K562 (cell line): Measurements from ENCODE around the gene CLCN6. TPM values are rescaled to one million over a fixed set of nuclear protein-coding genes. Genes with fewer than 3 reads are reported as not detected.

ENCODE experiments used
- CXXC5 ChIP-seq: fragments of 250-450 bp; sonication (Bioruptor Pico); IDR thresholded peaks from 2 replicates; pipeline ENCODE4 v1.8.0; 2022; ENCODE audit warnings: inconsistent platforms, mild to moderate bottlenecking, moderate library complexity
- FOXP1 ChIP-seq: sonication (generic); formaldehyde crosslinking; IDR thresholded peaks from 2 replicates; pipeline ENCODE4 v1.8.0; 2022; ENCODE audit warnings: mild to moderate bottlenecking, missing genetic modification reagents
- GATAD2A ChIP-seq: fragments of 450-650 bp; IDR thresholded peaks from 2 replicates; pipeline ENCODE4 v1.6.1; 2017
- IRF1 ChIP-seq: sonication (generic); formaldehyde crosslinking; IDR thresholded peaks from 2 replicates; pipeline ENCODE4 v1.8.0; 2022; ENCODE audit warnings: missing genetic modification reagents, mild to moderate bottlenecking, borderline replicate concordance
- KLF16 ChIP-seq: IDR thresholded peaks from 2 replicates; pipeline ENCODE4 v1.6.1; 2016; ENCODE audit warnings: antibody characterized with exemption
- NFXL1 ChIP-seq: fragments of 450-650 bp; formaldehyde crosslinking; IDR thresholded peaks from 2 replicates; pipeline ENCODE4 v1.4.0; 2021; ENCODE audit warnings: mild to moderate bottlenecking
- RBM15 ChIP-seq: fragments of 200-400 bp; formaldehyde crosslinking; IDR thresholded peaks from 2 replicates; pipeline ENCODE4 v1.6.1; 2018; ENCODE audit warnings: mild to moderate bottlenecking, low read length, moderate library complexity; ENCODE audit not compliant: insufficient read depth
- REST ChIP-seq, 2 experiments: fragments of 450-650 bp; formaldehyde crosslinking in 1 of 2; IDR thresholded peaks; 2 replicates each; pipeline versions ENCODE4 v1.4.0 to v1.6.1; 2014 to 2020; ENCODE audit warnings: mild to moderate bottlenecking in 2 of 2, borderline replicate concordance in 1 of 2, low read depth in 1 of 2
- SNIP1 ChIP-seq: fragments of 450-650 bp; IDR thresholded peaks from 2 replicates; pipeline ENCODE4 v1.7.1; 2017; ENCODE audit warnings: low read depth, mild to moderate bottlenecking
- TCF7 ChIP-seq: sonication (generic); IDR thresholded peaks from 2 replicates; pipeline ENCODE4 v1.6.1; 2016; ENCODE audit warnings: antibody characterized with exemption, borderline replicate concordance
- THAP12 ChIP-seq: fragments of 250-450 bp; sonication (Bioruptor Pico); IDR thresholded peaks from 2 replicates; pipeline ENCODE4 v1.9.0; 2021; ENCODE audit warnings: mild to moderate bottlenecking, inconsistent platforms
- THRA ChIP-seq: fragments of 450-650 bp; IDR thresholded peaks from 2 replicates; pipeline ENCODE4 v1.6.1; 2017; ENCODE audit warnings: mild to moderate bottlenecking, moderate library complexity
- ZNF253 ChIP-seq: fragments of 250-450 bp; sonication (Bioruptor Pico); conservative IDR thresholded peaks from 2 replicates; pipeline ENCODE4 v1.6.1; 2021; ENCODE audit warnings: mild to moderate bottlenecking
- ZNF830 ChIP-seq: fragments of 250-450 bp; sonication (Bioruptor Pico); IDR thresholded peaks from 2 replicates; pipeline ENCODE4 v1.5.0; 2021; ENCODE audit warnings: mild to moderate bottlenecking
- polyA plus RNA-seq, 8 experiments: library from polyadenylated mRNA; depleted of rRNA in 4 of 8; stranded (reverse) in 5 of 8; unstranded in 3 of 8; fragments of >200 nt; fragmentation: Nextera tagmentation in 2 of 8; fragmentation: Illumina TruSeq in 1 of 8; extraction: Ambion mirVana in 2 of 8; extraction: Trizol in 1 of 8; gene quantifications; 2 replicates each; pipeline versions ENCODE4 v1.2.1 to v1.2.3, GENCODE V29; 2011 to 2014; ENCODE audit warnings: inconsistent platforms in 1 of 8, missing spikeins in 1 of 8
- total RNA-seq, 7 experiments: library from RNA; depleted of rRNA in 6 of 7; stranded (reverse); fragments of >200 nt in 6 of 7; fragmentation: Illumina TruSeq in 2 of 7; extraction: Trizol in 2 of 7; gene quantifications; 2 replicates each; pipeline versions ENCODE4 v1.2.1 to v1.2.3, GENCODE V29; 2011 to 2021; ENCODE audit warnings: low replicate concordance in 1 of 7

Gene CLCN6
- total and polyA plus RNA-seq, 9 of the 15 experiments (the other 6 are each of a cell fraction or from before 2014, with no cell fraction given): 2.0 to 21.8 (median 13.6) TPM

GRCh38 chr1:11842154-11843041 lies 36.4 kb downstream of the CLCN6 start (continued):
- TF ChIP-seq REST (IDR thresholded peaks at IDR 0.05; ENCODE audit: borderline replicate concordance) (peak; percentile 91), REST (CRISPR knock-in tag; IDR thresholded peaks at IDR 0.05; ENCODE audit: low read depth) (peak; percentile 86; the same call in 1 of the 2 replicates), TCF7 (peak; percentile 80; the same call in 1 of the 2 replicates), GATAD2A (no peak; the same call in 1 of the 2 replicates), ZNF253 (CRISPR knock-in tag) (no peak), ZNF830 (CRISPR knock-in tag) (no peak), SNIP1 (no peak), CXXC5 (CRISPR knock-in tag) (peak; percentile 86), THAP12 (CRISPR knock-in tag) (no peak; the same call in 1 of the 2 replicates), FOXP1 (no peak), IRF1 (CRISPR knock-in tag) (no peak), RBM15 (no peak), THRA (no peak), KLF16 (peak; percentile 89), NFXL1 (CRISPR knock-in tag) (no peak)
